Smooth muscle cell (in vitro differentiated cells): Measurements from ENCODE around the gene CA10. TPM values are rescaled to one million over a fixed set of nuclear protein-coding genes. Genes with fewer than 3 reads are reported as not detected.

Experiments used
- DNase-seq: peaks from one replicate; lab custom pipeline; 2025; ENCODE audit not compliant: unreplicated experiment; lab: John Stamatoyannopoulos, UW
- H2AFZ ChIP-seq: fragments of 200-600 bp; sonication (generic); 2 replicates; pipeline ENCODE4 v1.6.0; 2016; ENCODE audit warnings: antibody characterized with exemption, low read depth, mild to moderate bottlenecking
- H3F3A ChIP-seq: fragments of 200-600 bp; sonication (generic); 2 replicates; pipeline ENCODE4 v1.6.0; 2017; ENCODE audit warnings: antibody characterized with exemption, low read depth
- H3K27ac ChIP-seq: fragments of 200-600 bp; sonication (generic); 2 replicates; pipeline ENCODE4 v1.5.1; 2016; ENCODE audit warnings: low read depth, mild to moderate bottlenecking
- H3K27me3 ChIP-seq: fragments of 200-600 bp; sonication (generic); 2 replicates; pipeline ENCODE4 v1.6.1; 2016; ENCODE audit warnings: low read depth, mild to moderate bottlenecking
- H3K36me3 ChIP-seq: fragments of 200-600 bp; sonication (generic); 2 replicates; pipeline ENCODE4 v1.5.1; 2016; ENCODE audit warnings: low read depth
- H3K4me1 ChIP-seq: fragments of 200-600 bp; sonication (generic); 2 replicates; pipeline ENCODE4 v1.5.1; 2016; ENCODE audit warnings: low read depth
- H3K4me2 ChIP-seq: fragments of 200-600 bp; sonication (generic); 2 replicates; pipeline ENCODE4 v1.6.0; 2016; ENCODE audit warnings: mild to moderate bottlenecking
- H3K4me3 ChIP-seq: fragments of 200-600 bp; sonication (generic); 2 replicates; pipeline ENCODE4 v1.5.1; 2016; ENCODE audit warnings: mild to moderate bottlenecking
- H3K79me2 ChIP-seq: fragments of 200-600 bp; sonication (generic); 2 replicates; pipeline ENCODE4 v1.6.0; 2016; ENCODE audit warnings: low read depth, mild to moderate bottlenecking
- H3K9ac ChIP-seq: fragments of 200-600 bp; sonication (generic); 2 replicates; pipeline ENCODE4 v1.6.0; 2016; ENCODE audit warnings: low read depth
- H3K9me3 ChIP-seq: fragments of 200-600 bp; sonication (generic); replicated peaks from 2 replicates; pipeline ENCODE4 v1.5.1; 2016; ENCODE audit warnings: low read depth
- H4K20me1 ChIP-seq: fragments of 200-600 bp; sonication (generic); 2 replicates; pipeline ENCODE4 v1.6.0; 2016; ENCODE audit warnings: low read depth
- CTCF ChIP-seq: fragments of 200-600 bp; sonication (generic); IDR thresholded peaks from 2 replicates; pipeline ENCODE4 v1.5.1; 2017; ENCODE audit warnings: borderline replicate concordance, mild to moderate bottlenecking, antibody characterized with exemption; ENCODE audit not compliant: insufficient read depth, poor library complexity, severe bottlenecking
- WGBS: methylation state at CpG from one replicate; pipeline ENCODE4 v1.1.7; 2016; ENCODE audit warnings: low lambda C conversion rate; 5-methylcytosine and 5-hydroxymethylcytosine counted together
- polyA plus RNA-seq: library from polyadenylated mRNA; unstranded; fragments of >200 nt; fragmentation: Nextera tagmentation; extraction: Ambion mirVana; gene quantifications from 2 replicates; pipeline ENCODE4 v1.2.1, GENCODE V29; 2016
- total RNA-seq: library from RNA; depleted of rRNA; stranded (reverse); fragments of >200 nt; gene quantifications from 2 replicates; pipeline ENCODE4 v1.2.3, GENCODE V29; 2014

Gene CA10
- total and polyA plus RNA-seq, 2 experiments from 2014 or later, result 0.54 TPM; not detected in 1

GRCh38 chr17:52201767-52202519 is 43.4 kb upstream of the CA10 start:
- no peaks in the 10 kb centered on the region for H3K79me2 ChIP-seq
- no peak overlapping the region for H3K4me3 ChIP-seq
- H3K9me3 ChIP-seq, result no peaks in the 10 kb centered on the region
- no peak overlapping the region for H3K9ac ChIP-seq
- no peak for TF ChIP-seq CTCF
- H3K4me1 ChIP-seq, result no peaks in the 10 kb centered on the region
- DNase-seq, result no peak
- no peaks in the 10 kb centered on the region for H3K27me3 ChIP-seq
- no peaks in the 10 kb centered on the region for H3K36me3 ChIP-seq
- H3K27ac ChIP-seq, result no peak overlapping the region
- H3K4me2 ChIP-seq, result no peak overlapping the region
- no peak overlapping the region for H2AFZ ChIP-seq
- WGBS, result 78% methylated on average over 2 of the region's 2 CpGs
- no peaks in the 10 kb centered on the region for H4K20me1 ChIP-seq
- H3F3A ChIP-seq, result no peaks in the 10 kb centered on the region

GRCh38 chr17:52191491-52191890 is 33.0 kb upstream of the CA10 start:
- TF ChIP-seq CTCF, result no peak
- Histone ChIP-seq H3K4me1 (no peaks in the 10 kb centered on the region), H3K27ac (no peak overlapping the region), H3K36me3 (no peaks in the 10 kb centered on the region), H3K79me2 (no peaks in the 10 kb centered on the region), H3F3A (no peaks in the 10 kb centered on the region), H4K20me1 (no peaks in the 10 kb centered on the region), H2AFZ (no peak overlapping the region), H3K4me2 (no peak overlapping the region), H3K9ac (no peak overlapping the region), H3K4me3 (no peak overlapping the region), H3K27me3 (no peaks in the 10 kb centered on the region), H3K9me3 (no peaks in the 10 kb centered on the region)
- WGBS, result 96% methylated on average over 2 of the region's 2 CpGs
- no peak for DNase-seq

GRCh38 chr17:52181782-52182181 is 23.3 kb upstream of the CA10 start:
- no peak for TF ChIP-seq CTCF
- 39% methylated on average over 3 of the region's 3 CpGs for WGBS
- no peak overlapping the region for H3K27ac ChIP-seq
- H3K9ac ChIP-seq, result no peak overlapping the region
- no peaks in the 10 kb centered on the region for H4K20me1 ChIP-seq
- H3K36me3 ChIP-seq, result no peaks in the 10 kb centered on the region
- no peaks in the 10 kb centered on the region for H3K9me3 ChIP-seq
- H3K79me2 ChIP-seq, result no peaks in the 10 kb centered on the region
- no peak overlapping the region for H2AFZ ChIP-seq
- H3F3A ChIP-seq, result no peaks in the 10 kb centered on the region
- no peak overlapping the region for H3K4me2 ChIP-seq
- no peak for DNase-seq
- no peaks in the 10 kb centered on the region for H3K27me3 ChIP-seq
- no peaks in the 10 kb centered on the region for H3K4me1 ChIP-seq
- no peak overlapping the region for H3K4me3 ChIP-seq

- WGBS, result 88% methylated on average over 5 of the region's 5 CpGs
These were observed 19.5 kb upstream of the CA10 start for GRCh38 chr17:52178012-52178411.

More at GRCh38 chr17:52178012-52178411, 19.5 kb upstream of the CA10 start:
- H3K36me3 ChIP-seq, result no peaks in the 10 kb centered on the region
- no peak overlapping the region for H3K27ac ChIP-seq
- no peaks in the 10 kb centered on the region for H3K79me2 ChIP-seq
- no peaks in the 10 kb centered on the region for H4K20me1 ChIP-seq
- no peak overlapping the region for H3K9ac ChIP-seq
- DNase-seq, result no peak
- no peak overlapping the region for H2AFZ ChIP-seq
- no peak overlapping the region for H3K4me2 ChIP-seq
- no peaks in the 10 kb centered on the region for H3K4me1 ChIP-seq
- H3K4me3 ChIP-seq, result no peak overlapping the region
- no peaks in the 10 kb centered on the region for H3F3A ChIP-seq
- no peaks in the 10 kb centered on the region for H3K27me3 ChIP-seq
- no peak for TF ChIP-seq CTCF
- no peaks in the 10 kb centered on the region for H3K9me3 ChIP-seq
